ENCODE measurements around the gene POGZ.

- TF ChIP-seq POLR2A (IDR thresholded peaks at IDR 0.05), result no peak
- TF ChIP-seq POLR2AphosphoS5 (IDR thresholded peaks at IDR 0.05), result no peak
- TF ChIP-seq CTCF (IDR thresholded peaks at IDR 0.05), result no peak
- TF ChIP-seq EP300 (IDR thresholded peaks at IDR 0.05), result no peak
Observed at GRCh38 chr1:151369621-151370048, 89.7 kb downstream of the POGZ start.

All from gastroesophageal sphincter (tissue), 3 donors.